Prostate gland (tissue), 2 donors: ENCODE measurements around the gene SUPT6H.

Source experiments
- CTCF ChIP-seq, 4 experiments: fragments of 200-600 bp in 2 of 4; fragments of 450-650 bp in 2 of 4; sonication (generic) in 2 of 4; IDR thresholded peaks; 1 replicate in 3 of 4; 2 replicates in 1 of 4; pipeline ENCODE4 v1.5.1; 2016 to 2019; ENCODE audit warnings: antibody characterized with exemption in 4 of 4, mild to moderate bottlenecking in 2 of 4, moderate library complexity in 2 of 4
- POLR2A ChIP-seq: fragments of 450-650 bp; IDR thresholded peaks from one replicate; pipeline ENCODE4 v1.6.1; 2016; ENCODE audit warnings: antibody characterized with exemption, mild to moderate bottlenecking
- POLR2AphosphoS5 ChIP-seq: sonication (generic); formaldehyde crosslinking; IDR thresholded peaks from one replicate; pipeline ENCODE4 v1.6.1; 2017; ENCODE audit warnings: antibody characterized with exemption

- TF ChIP-seq CTCF (IDR thresholded peaks at IDR 0.05) = no peak
- no peak for TF ChIP-seq POLR2A
- no peak for TF ChIP-seq POLR2AphosphoS5
These were observed 42.0 kb upstream of the SUPT6H start for GRCh38 chr17:28620010-28620409.
